ENCODE results near the gene SPEF2. TPM values are rescaled to one million over a fixed set of nuclear protein-coding genes. Genes with fewer than 3 reads are reported as not detected.

The SPEF2 gene
- total RNA-seq, 4 donors from 2014 or later: 1.7 to 10.0 (median 2.2) TPM

DNA sequence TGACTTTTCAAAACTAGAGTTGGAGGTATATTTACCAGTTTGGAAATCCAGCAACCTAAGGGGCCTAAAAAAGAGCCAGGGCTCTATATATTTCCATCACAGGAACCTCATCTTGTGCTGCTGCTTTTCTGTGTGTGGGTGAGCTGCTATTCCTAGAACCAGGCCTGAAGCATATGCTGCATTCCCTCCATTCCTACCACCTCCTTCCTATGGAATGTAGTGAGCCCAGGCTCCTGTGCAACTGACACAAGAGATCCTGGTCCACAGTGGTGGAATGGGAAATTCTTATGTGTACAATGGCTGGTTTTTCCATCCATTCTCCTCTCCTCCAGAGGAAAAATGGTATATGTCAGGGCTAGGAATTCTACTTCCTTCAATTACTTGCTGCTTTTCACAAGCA is 39.1 kb downstream of the SPEF2 start:
- no peak for DNase-seq (ENCODE audit: low spot score in 2 of 2)
- Histone ChIP-seq H3K27me3 (no peaks in the 10 kb centered on the region), H3K4me1 (no peaks in the 10 kb centered on the region), H3K36me3 (no peaks in the 10 kb centered on the region), H3K9me3 (no peaks in the 10 kb centered on the region), H3K4me3 (no peak overlapping the region), H3K27ac (no peak overlapping the region)
- TF ChIP-seq EP300 (IDR thresholded peaks at IDR 0.05): no peak
- TF ChIP-seq, protein P1, sequence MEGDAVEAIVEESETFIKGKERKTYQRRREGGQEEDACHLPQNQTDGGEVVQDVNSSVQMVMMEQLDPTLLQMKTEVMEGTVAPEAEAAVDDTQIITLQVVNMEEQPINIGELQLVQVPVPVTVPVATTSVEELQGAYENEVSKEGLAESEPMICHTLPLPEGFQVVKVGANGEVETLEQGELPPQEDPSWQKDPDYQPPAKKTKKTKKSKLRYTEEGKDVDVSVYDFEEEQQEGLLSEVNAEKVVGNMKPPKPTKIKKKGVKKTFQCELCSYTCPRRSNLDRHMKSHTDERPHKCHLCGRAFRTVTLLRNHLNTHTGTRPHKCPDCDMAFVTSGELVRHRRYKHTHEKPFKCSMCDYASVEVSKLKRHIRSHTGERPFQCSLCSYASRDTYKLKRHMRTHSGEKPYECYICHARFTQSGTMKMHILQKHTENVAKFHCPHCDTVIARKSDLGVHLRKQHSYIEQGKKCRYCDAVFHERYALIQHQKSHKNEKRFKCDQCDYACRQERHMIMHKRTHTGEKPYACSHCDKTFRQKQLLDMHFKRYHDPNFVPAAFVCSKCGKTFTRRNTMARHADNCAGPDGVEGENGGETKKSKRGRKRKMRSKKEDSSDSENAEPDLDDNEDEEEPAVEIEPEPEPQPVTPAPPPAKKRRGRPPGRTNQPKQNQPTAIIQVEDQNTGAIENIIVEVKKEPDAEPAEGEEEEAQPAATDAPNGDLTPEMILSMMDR (IDR thresholded peaks at IDR 0.05): no peak
- TF ChIP-seq POLR2A (IDR thresholded peaks at IDR 0.05): no peak
- no peak for TF ChIP-seq POLR2AphosphoS5 (IDR thresholded peaks at IDR 0.05)

GRCh38 chr5:35657877-35658276 is 40.2 kb downstream of the SPEF2 start:
- Histone ChIP-seq H3K36me3 (no peaks in the 10 kb centered on the region), H3K9me3 (no peaks in the 10 kb centered on the region), H3K4me1 (no peaks in the 10 kb centered on the region), H3K4me3 (no peak overlapping the region), H3K27me3 (no peaks in the 10 kb centered on the region), H3K27ac (no peak overlapping the region)
- no peak for TF ChIP-seq EP300 (IDR thresholded peaks at IDR 0.05)
- TF ChIP-seq, protein P1 (IDR thresholded peaks at IDR 0.05): no peak
- no peak for TF ChIP-seq POLR2AphosphoS5 (IDR thresholded peaks at IDR 0.05)
- no peak for TF ChIP-seq POLR2A (IDR thresholded peaks at IDR 0.05)
- DNase-seq (ENCODE audit: low spot score in 2 of 2): no peak
- 90% methylated on average over 2 of the region's 2 CpGs for whole genome bisulfite sequencing

GRCh38 chr5:35659556-35659955 is 41.9 kb downstream of the SPEF2 start:
- H3K27ac ChIP-seq: no peak overlapping the region
- H3K4me1 ChIP-seq: no peaks in the 10 kb centered on the region
- TF ChIP-seq POLR2AphosphoS5 (IDR thresholded peaks at IDR 0.05) (no peak), POLR2A (IDR thresholded peaks at IDR 0.05) (no peak), EP300 (IDR thresholded peaks at IDR 0.05) (no peak)
- TF ChIP-seq, protein P1 (IDR thresholded peaks at IDR 0.05): no peak
- no peak for DNase-seq (ENCODE audit: low spot score in 2 of 2)
- H3K9me3 ChIP-seq: no peaks in the 10 kb centered on the region
- no peaks in the 10 kb centered on the region for H3K36me3 ChIP-seq
- no peaks in the 10 kb centered on the region for H3K27me3 ChIP-seq
- H3K4me3 ChIP-seq: no peak overlapping the region

GRCh38 chr5:35660451-35660850 is 42.8 kb downstream of the SPEF2 start:
- 90% methylated on average over 1 of the region's 1 CpG for WGBS
- Histone ChIP-seq H3K4me1 (no peaks in the 10 kb centered on the region), H3K36me3 (no peaks in the 10 kb centered on the region), H3K9me3 (no peaks in the 10 kb centered on the region), H3K27me3 (no peaks in the 10 kb centered on the region), H3K4me3 (no peak overlapping the region), H3K27ac (no peak overlapping the region)
- DNase-seq (ENCODE audit: low spot score in 2 of 2): no peak
- TF ChIP-seq, protein P1 (IDR thresholded peaks at IDR 0.05): no peak

- WGBS: 79% methylated on average over 4 of the region's 4 CpGs
- H3K27me3 ChIP-seq: no peaks in the 10 kb centered on the region
- H3K4me1 ChIP-seq: no peaks in the 10 kb centered on the region
- no peak overlapping the region for H3K4me3 ChIP-seq
- no peaks in the 10 kb centered on the region for H3K36me3 ChIP-seq
- no peak for TF ChIP-seq POLR2A (IDR thresholded peaks at IDR 0.05)
- no peak for TF ChIP-seq EP300 (IDR thresholded peaks at IDR 0.05)
- TF ChIP-seq, protein P1 (IDR thresholded peaks at IDR 0.05): no peak
- no peak for TF ChIP-seq POLR2AphosphoS5 (IDR thresholded peaks at IDR 0.05)
- no peak overlapping the region for H3K27ac ChIP-seq
- DNase-seq (ENCODE audit: low spot score in 2 of 2): no peak
- no peaks in the 10 kb centered on the region for H3K9me3 ChIP-seq
These were observed 46.9 kb downstream of the SPEF2 start for GRCh38 chr5:35664584-35664983.

All from suprapubic skin (tissue), 4 donors.